ENCODE data around the gene DSG3. TPM values are rescaled to one million over a fixed set of nuclear protein-coding genes. Genes with fewer than 3 reads are reported as not detected.

The DSG3 gene
- total RNA-seq, 1 donor from 2014 or later: 56.9 TPM

DNA sequence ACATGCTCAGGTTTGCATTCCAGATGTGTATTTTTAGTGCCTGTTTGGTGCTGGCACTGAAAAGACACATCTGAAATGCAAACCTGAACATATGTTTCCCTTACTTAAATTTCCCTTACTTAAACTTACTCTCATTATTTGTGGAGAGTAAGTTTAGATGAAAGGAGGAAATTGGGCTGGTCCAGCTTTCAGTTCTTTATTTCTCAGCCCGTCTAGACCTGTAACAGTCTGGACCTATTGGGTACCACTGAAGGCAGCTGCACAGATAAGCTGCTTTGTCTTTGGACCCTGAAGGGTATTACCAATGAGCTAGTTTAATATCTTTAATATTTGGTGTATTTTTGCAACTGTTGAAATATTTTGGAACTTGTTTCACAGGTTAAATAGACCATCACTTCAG, 17.0 kb upstream of the DSG3 start:
- no peak for DNase-seq

DNA sequence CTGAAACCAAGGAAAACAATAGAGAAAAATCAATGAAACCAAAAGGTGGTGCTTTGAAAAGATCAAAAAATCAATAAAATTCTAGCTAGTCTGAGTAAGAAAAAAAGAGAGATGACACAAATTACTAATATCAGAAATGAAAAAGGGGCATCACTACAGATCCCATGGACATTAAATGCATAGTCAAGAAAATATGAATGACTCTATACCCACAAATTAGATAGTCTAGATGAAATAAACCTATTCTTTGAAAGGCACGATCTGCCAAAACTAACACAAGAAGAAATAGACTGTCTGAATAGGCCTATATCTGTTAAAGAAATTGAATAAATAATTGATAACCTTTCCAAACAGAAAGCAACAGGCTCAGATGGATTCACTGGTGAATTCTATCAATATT, 15.2 kb upstream of the DSG3 start:
- no peak for DNase-seq

DNA sequence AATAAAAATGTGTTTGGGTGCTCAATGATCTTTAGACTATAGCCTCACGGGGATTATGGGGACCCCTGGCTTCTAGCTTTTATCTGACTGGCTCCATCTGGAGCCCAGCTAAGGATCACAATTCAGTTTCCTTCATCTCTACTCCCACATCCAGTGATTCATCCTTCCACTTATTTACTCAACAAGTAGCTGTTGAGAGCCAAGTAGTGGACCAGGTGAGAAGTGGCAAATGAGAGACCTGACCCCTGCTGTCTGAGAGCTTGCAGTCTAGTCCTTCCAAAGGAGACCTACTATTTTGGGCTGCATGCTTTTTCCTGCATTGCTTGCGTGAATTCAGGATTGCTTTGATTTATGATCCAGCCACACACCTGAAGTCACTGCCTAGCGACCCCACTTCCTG, 10.7 kb upstream of the DSG3 start:
- no peak for DNase-seq

DNA sequence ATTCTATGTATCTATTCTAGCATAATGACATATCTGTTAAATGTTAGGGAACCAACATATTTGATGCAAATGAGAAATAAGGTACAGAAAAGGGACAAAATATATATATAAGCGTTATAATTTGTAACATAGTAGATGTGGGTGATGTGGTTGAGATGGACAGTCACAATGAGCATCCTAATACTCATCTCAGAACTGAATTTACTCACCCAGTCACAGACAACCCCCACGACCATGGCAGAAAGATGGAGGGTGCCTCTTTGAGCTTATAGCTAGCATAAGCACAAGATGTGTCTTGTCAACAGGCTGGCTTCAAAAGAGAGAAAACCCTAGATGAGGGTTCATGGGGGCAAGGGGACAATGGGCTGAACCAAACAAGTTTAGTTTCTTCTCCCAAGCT, 9.1 kb upstream of the DSG3 start:
- no peak for DNase-seq

DNA sequence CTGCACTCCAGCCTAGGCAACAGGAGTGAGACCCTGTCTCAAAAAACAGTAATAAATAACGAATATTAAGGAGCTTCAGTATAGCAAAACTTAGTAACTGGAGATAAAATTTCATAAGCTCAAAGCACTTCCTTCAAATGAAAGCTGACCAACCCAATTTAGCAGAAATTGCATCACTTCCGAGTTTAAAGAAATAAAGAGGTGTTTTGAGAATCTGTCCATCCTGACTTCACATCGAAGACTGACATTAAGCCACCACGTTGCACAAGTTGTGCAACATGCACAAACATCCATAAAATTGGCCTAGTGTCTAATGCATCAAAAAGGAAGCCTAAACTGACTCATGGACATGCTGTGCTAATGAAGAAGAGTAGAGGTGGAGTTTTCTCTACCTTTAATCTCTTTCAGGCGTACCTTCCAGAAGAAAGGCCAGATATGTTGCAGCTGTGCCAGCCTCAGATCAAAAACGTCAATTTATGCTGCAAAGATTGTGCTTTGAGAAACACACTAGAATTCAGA, 7.7 kb upstream of the DSG3 start:
- DNase-seq: no peak

DNA sequence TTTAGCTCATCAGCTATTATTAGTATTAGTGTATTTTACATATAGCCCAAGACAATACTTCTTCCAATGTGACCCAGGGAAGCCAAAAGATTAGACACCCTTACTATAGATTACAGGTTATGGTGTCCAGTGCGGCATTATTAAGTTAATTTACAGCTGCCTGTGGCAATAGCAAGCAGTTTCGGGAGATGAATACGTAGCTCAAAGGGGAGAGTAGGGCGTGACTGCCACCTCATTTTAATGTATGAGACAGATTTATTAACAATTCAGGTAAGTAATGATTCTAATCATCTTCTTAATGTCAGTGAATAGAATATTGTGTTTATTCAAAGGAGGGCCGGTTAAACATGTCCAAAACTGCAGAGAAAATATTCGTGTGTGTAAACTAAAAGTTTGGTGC, 6.8 kb upstream of the DSG3 start:
- DNase-seq: no peak

DNA sequence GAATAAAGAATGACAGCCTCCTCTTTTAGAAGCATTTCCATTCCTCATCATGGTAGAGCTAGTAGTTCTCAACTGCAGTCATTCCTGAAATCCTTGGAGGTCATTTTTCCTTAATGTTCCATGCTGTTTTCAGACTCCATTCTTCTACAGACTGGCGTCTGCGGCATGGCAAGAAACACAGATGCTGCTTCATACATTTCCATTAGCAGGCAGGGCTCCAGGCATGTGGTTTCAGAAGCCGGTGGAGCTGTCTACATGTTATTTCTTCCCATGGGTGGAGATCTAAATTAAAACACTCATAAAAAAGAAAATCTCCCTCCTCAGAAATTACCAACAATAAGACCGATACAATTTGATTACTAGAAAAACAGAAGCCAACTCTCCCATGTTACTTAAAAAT, 6.0 kb upstream of the DSG3 start:
- no peak for DNase-seq

DNA sequence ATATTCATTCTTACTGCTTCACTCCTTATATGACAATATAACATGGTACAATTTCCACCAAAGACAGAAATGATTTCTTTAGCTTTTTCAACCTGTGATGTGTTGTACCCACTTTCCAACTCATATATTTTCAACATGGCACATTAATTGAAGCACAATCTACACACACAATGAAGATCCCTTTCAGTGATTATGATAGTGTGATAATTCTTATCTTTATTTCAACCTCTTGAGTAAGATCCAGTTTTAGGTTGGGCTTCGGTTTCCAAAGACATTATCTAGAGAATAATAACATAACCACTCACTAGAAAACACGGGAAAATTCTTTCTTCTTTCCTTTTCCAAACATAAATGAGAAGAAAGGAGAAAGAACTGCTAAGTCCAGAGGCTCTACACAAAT, 3.4 kb upstream of the DSG3 start:
- no peak for DNase-seq

DNA sequence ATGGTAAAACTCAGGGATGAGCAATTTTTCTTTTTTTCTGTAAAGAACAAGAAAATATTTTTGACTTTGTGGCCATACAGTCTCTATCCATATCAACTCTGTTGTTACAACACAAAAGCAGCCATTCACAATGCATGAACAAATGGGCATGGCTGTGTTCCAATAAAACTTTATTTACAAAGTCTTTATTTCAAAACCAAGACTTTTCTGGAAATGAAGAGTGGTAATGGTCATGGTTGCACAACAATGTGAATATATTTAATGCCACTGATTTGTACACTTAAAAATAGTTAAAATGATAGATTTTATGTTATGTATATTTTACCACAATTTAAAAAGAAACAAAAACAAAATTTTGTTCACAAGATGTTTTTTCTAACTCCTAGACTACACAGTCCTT, 1.6 kb upstream of the DSG3 start:
- DNase-seq: no peak

DNA sequence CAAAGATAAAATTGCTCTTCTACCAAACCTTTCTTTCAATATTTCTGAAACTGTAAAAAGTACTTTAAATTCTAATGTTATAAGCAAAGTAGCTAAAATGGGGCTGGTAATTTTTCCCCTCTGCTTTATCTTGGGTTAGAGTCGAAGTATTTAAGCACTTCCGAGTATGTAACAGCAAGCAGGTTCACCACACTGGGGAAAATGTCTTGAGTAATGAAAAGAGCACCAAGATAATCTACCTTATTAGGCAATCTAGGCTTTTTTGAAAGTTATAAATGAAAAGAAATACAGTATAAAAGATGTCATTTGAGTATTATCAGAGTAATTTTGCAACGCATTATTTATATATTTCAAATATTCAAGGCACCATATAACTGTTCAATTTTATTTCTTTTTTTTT, 687 bp upstream of the DSG3 start:
- no peak for DNase-seq

DNA sequence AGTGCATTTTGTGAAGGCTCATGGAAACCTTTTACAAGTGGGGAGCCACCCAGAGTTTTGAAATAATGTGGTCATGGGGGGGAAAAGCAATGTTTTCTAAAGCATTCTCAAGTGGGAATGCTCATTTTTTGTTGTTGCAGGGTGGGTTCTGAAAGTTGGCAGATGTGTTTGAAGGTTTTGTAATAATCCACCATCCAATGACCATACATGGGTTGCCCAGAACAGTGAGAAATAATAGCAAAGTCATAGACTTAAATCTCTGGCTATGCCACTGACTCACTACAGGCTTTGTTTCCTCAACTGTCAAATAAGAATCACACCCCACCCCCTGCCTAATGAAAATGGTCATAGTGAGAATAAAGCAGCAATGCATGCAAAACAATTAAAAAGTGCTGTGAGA, 2.9 kb downstream of the DSG3 start:
- DNase-seq: no peak

DNA sequence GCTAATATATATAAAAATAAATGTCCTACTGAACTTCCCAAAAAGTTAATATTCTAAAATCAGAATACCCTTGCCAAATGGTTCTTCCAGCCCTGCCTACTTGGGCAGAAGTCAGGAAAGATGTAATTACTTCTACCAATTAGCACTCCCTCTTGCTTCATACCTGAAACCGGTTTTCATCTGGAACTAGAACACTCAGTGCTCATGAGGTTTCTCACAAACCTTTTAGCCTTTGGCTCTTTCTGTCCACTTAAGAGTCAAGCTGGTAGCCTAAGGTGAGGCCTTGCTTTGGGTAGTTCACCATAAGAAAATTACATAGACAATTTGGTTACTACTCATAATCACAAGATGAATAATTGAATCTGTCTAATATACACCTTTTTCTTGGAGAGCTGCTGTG, 4.1 kb downstream of the DSG3 start:
- no peak for DNase-seq

DNA sequence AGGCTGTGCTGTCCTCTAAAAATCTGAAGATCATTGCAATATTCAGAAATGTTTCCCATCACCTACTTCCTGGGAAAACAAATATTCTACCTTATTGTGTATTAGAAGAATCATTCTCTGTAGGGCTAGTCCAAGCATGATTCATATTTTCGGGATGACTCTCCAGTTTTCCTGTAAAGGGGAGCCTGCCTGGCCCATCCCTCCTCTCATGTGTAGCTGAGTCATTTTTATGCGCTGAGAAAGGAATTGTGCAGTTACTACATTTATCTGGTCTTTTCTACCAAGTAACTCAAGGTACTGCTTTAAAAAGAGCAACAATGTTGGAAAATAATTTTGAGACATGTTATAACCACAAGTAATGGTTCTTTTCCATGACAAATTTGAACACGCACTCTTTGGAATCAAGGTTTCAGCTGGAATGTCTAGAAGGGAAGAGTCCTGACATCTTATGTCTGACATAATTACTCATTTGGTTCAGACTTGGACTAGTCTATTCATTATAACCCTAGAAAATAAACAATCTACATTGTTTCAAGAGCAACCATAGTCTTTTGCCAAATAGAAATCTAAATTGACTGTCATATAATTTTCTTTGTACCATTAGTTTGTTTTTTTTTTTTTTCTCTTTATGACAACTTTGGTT, 6.6 kb downstream of the DSG3 start:
- DNase-seq: no peak

DNA sequence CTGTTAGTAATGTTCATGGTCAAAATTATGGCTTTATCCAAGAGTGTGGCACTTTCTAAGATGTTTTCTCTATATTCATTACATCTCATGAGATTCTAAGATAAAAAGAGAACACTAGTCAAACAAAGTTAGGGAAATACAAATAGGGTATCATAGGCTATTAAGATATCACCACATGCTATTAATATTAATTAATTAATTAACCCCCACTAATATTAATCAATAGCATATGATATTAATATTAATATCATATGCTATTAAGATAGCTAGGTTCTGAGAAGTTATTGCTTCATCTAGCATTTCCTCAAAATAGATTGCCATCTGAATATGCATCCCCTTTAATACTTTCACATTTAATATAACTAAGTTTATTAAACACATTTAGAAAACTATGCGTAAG, 22.1 kb downstream of the DSG3 start:
- no peak for DNase-seq

DNA sequence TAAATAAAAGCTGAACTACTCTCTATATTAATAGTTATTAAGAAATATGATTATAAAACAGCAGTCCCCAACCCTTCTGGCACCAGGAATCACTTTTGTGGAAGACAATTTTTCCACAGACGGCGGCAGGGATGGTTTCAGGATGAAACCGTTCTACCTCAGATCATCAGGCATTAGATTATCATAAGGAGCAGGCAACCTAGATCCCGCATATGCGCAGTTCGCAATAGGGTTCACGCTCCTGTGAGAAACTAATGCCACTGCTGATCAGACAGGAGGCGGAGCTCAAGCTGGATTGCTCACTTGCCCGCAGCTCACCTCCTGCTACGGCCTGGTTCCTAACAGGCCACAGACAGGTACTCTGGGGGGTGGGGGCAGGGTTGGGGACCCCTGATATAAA, 31.1 kb downstream of the DSG3 start:
- DNase-seq: no peak

DNA sequence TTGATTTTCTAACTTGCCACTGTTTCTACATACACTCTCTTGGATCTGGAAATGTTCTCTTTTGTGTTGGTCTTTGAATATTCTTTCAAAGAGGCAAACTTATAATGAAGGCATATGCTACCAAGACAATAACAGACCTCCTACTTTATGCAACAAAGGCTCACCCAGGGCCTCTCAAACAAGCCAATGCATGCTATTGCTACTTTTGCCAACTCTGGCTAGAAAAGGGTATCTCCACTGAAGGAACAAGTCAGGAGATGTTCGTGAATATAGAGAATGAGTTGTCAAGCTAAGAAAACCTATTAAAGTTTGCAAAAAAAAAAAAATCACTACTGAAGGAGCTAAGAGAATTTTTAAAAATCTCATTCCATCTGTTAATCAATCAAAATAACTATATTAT, 34.5 kb downstream of the DSG3 start:
- no peak for DNase-seq

DNA sequence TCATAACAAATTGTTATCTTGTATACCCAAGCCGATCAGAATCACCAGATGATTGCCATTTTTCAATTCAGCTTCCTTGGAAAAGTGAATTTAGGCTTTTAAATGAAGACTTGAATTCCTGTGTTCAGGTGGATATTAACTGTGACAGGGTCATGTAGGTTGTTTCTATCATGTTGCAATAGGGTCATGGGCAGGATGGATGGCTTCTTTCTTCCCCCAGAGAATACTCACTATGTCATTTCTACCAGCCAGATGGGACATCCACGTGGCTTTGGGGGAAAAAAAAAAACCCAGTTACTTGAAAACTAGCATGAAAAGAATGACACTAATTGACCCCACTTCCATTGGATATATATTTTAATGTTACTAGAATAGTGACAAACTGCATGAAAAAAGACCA, 35.9 kb downstream of the DSG3 start:
- DNase-seq: no peak

DNA sequence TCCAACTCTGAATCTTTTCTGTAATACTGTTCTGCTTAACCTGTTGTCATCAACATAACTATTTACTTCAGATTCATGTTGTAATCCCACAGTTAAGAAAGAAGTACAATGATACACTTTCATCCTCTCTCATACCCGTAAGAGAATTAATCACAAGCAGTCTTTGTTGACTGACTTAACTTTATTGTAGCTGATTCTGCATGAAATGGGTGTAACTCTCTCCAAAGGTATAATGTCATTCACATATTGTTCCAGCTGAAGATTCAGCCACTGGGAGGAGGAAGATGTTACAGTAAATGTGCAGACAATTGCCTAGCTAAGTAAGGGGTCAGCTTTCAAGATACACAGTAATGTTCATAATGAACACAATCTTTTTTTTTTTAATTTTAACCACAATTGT, 36.9 kb downstream of the DSG3 start:
- no peak for DNase-seq

DNA sequence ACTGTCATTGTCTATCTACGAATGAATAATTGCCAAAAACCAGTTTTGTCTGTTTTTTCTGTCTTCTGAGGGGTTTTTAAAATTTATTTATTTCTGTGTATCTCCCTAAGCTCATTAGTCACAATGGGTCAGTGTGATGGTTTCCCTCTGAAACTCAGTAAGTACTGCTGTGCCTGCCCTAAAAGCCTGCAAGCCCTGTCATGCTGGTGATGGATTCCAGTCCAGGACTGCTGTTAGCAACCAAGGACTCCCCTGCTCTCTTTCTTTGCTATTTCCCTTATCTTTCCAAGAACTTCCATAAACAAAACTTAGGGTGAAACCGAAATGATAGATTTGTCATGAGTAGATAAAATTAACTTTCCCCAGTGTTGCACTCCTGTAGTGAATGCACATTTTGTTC, 38.6 kb downstream of the DSG3 start:
- DNase-seq: no peak

DNA sequence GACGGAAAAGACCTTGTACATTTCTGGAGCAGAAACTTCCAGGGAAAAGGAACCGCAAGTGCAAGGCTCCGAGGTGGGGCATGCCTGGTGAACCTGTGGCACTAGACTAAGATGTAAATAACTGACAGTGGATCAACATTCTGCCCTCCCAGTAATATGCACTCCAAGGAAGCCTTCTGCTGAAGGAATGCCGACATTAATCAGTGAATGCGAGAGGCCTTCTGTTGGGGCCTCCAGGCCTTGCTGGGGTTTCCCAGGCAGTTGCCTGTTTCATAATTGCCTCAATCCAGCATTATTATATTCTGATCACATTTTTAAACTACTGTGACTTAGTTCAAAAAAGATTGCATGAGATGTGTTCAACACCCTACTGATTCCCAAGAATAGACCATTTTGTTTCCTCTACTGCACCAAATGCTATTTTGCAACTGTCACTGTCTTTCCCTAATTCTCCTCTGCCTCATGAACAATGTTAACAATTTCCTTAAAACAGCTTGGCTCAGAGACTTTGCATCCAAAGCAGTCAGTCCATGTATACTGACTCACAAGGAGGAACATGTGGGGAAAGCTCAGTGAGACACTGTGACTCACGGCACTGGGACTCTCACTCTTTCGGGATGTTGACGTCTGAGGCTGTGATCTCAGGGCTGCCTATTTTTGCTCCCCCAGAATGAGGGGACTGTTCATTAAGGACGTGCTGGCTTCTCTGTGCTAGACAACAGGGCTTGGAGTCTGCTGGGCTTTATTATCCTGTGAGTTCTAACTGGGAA, 39.9 kb downstream of the DSG3 start:
- no peak for DNase-seq

DNA sequence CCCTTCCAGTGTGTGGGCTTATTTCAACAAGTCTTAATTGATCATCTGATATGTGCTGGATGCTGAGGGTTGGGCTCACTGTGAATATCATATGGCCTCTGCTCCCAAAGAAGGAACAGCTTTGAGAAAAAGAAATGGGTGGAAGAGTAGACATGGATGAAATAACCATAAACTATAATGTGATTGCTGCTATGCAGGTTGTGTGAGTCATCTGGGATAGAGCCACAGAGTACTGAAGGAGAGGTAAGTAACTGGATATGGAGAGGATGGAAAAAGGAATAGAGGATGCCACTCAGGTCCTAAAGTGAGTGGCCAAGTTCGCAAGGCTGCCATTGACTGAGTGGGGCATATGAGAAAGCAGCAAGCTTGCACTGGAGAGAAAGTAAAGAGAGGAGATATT, 41.8 kb downstream of the DSG3 start:
- DNase-seq: no peak

DNA sequence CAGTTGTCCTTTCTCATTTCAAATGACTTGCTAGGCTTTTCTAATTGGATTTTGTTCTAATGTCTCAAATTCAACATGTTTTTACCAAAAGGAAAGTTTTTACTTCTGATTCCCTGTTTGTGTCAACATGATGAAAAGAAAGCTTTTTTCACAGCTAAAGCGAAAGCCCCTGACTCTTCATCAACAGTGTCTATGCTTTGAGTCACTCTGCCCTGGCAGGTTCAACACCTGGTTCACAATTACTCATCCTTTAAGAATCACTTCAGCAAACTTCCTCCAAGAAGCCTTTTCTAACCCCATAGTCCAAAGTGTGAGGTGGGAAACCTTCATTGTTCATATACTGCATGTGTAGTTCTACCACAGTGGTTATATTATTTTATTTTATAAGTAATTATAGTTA, 42.8 kb downstream of the DSG3 start:
- no peak for DNase-seq

DNA sequence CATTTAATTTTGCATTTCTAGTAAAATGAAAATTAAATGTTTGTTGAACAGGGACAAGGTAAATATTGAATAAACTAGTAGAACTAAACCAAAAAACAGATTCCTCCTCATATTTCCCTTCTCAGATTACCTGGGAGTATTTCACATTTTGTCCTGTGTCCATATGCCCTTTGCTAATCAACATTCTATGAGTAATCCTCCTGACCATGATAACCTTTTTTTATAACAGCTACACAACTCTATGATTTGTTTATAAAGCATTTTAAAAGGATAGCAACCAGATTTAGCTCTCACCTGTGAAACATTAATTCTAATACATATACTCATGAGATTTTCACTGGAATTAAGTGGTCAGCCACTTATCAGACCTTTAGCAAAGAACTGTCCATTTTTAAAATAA, 43.3 kb downstream of the DSG3 start:
- no peak for DNase-seq

DNA sequence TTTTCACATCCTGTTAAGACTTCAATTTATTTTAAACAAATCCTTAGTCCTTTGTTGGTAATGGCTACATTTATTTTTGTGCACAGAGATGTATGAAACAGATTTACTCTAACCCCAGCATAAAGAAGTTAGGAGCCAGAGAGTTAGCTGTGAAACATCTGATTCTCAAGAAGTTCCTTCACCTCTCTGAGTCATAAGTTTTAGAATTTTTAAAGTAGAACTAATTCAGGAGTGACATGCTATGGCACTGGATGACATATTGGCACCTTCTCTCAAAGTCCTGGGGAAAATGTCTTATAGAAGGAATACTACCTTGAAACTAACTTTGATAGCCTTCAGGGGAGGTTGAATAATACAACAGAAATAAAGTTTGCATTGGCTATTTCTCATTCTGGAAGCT, 44.0 kb downstream of the DSG3 start:
- no peak for DNase-seq

Measured in skin of body (tissue), 2 donors.